Tibial nerve (tissue), 4 donors: ENCODE data around the gene FXYD6.

Source experiments
- CTCF ChIP-seq, 5 experiments: fragments of 200-600 bp in 3 of 5; fragments of 450-650 bp in 2 of 5; sonication (generic) in 3 of 5; IDR thresholded peaks; one replicate each; pipeline ENCODE4 v1.5.1; 2016 to 2019; ENCODE audit warnings: antibody characterized with exemption in 5 of 5, mild to moderate bottlenecking in 3 of 5, moderate library complexity in 2 of 5
- EP300 ChIP-seq, 2 donors: sonication (generic); formaldehyde crosslinking; IDR thresholded peaks; one replicate each; pipeline ENCODE4 v1.6.1; 2017; ENCODE audit warnings: antibody characterized with exemption in 2 of 2, mild to moderate bottlenecking in 1 of 2
- POLR2A ChIP-seq, 2 donors: fragments of 450-650 bp; IDR thresholded peaks; one replicate each; pipeline ENCODE4 v1.6.1; 2017; ENCODE audit warnings: antibody characterized with exemption in 2 of 2, mild to moderate bottlenecking in 2 of 2, moderate library complexity in 2 of 2

GRCh38 chr11:117900720-117901440, 24.4 kb upstream of the FXYD6 start:
- TF ChIP-seq CTCF (IDR thresholded peaks at IDR 0.05): no peak
- no peak for TF ChIP-seq POLR2A (IDR thresholded peaks at IDR 0.05)
- no peak for TF ChIP-seq EP300 (IDR thresholded peaks at IDR 0.05)
